Endothelial cell (in vitro differentiated cells): ENCODE data around the gene HDAC4. TPM values are rescaled to one million over a fixed set of nuclear protein-coding genes. Genes with fewer than 3 reads are reported as not detected.

Experiments
- DNase-seq: peaks from one replicate; pipeline ENCODE4 v3.0.0; 2021; ENCODE audit warnings: low spot score
- H3K27ac Mint-ChIP-seq: one replicate; pipeline ENCODE4 v1.8.0; 2021; ENCODE audit warnings: mixed read lengths, inconsistent platforms; ENCODE audit not compliant: unreplicated experiment
- H3K27me3 Mint-ChIP-seq: one replicate; pipeline ENCODE4 v1.8.0; 2021; ENCODE audit warnings: mild to moderate bottlenecking, moderate library complexity, mixed read lengths, inconsistent platforms; ENCODE audit not compliant: unreplicated experiment
- H3K36me3 Mint-ChIP-seq: one replicate; pipeline ENCODE4 v1.8.0; 2021; ENCODE audit warnings: mild to moderate bottlenecking, low read depth, mixed read lengths, inconsistent platforms; ENCODE audit not compliant: unreplicated experiment
- H3K4me1 Mint-ChIP-seq: one replicate; pipeline ENCODE4 v1.8.0; 2021; ENCODE audit warnings: mild to moderate bottlenecking, mixed read lengths, inconsistent platforms; ENCODE audit not compliant: unreplicated experiment
- H3K4me3 Mint-ChIP-seq: one replicate; pipeline ENCODE4 v1.8.0; 2021; ENCODE audit warnings: mild to moderate bottlenecking, mixed read lengths, inconsistent platforms; ENCODE audit not compliant: unreplicated experiment
- H3K9me3 Mint-ChIP-seq: one replicate; pipeline ENCODE4 v1.8.0; 2021; ENCODE audit warnings: mixed read lengths, inconsistent platforms; ENCODE audit not compliant: unreplicated experiment
- CTCF ChIP-seq: fragments of 200-600 bp; sonication (generic); IDR thresholded peaks from one replicate; pipeline ENCODE4 v1.5.0; 2021; ENCODE audit warnings: antibody characterized with exemption; ENCODE audit not compliant: unreplicated experiment
- total RNA-seq: library from RNA; stranded (reverse); fragmentation: NEBNext Ultra II Directional; extraction: Animal tissue kit (Norgen Biotek cat#: 25700); gene quantifications from one replicate; pipeline ENCODE4 v1.2.1, GENCODE V29; 2021; ENCODE audit not compliant: unreplicated experiment

The HDAC4 gene
- total RNA-seq, 1 donor from 2014 or later: 26.0 TPM

DNA sequence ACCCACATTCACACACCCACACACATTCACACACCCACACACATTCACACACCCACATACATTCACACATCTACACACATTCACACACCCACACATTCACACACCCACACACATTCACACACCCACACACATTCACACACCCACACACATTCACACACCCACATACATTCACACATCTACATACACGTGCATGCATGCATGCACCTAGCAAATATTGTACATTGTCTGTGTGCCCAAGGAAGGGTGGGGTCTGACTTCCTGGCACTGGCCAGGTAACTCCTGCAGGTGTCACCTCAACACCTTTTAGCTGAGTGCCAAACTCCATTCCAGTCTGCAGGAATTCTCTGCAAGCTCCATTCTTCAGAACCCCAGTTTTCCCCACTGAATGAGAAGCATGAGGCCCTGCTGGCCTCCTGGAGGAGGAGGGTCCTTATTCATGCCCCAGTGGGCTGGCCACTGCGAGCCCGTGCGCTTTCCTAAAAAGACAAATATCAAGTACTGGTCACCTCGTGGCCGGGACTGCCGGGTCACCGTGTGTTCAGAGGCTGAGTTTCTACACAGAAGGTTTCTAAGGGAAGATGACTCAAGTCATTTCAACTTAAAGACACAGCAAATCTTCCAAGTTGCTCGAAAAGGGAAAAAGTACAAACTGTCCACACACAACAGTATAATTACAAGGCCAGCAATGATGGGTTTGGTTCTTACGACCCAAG is 131.5 kb downstream of the HDAC4 start:
- H3K36me3 Mint-ChIP-seq: no peaks in the 10 kb centered on the region
- peaks cover 6% of the 10 kb centered on the region for H3K27me3 Mint-ChIP-seq
- H3K4me1 Mint-ChIP-seq: peaks cover 52% of the 10 kb centered on the region
- H3K27ac Mint-ChIP-seq: peak overlapping the region; percentile 1
- H3K4me3 Mint-ChIP-seq: no peak overlapping the region
- TF ChIP-seq CTCF: no peak
- no peak for DNase-seq
- no peaks in the 10 kb centered on the region for H3K9me3 Mint-ChIP-seq

- Mint-ChIP-seq H3K27me3 (peaks cover 6% of the 10 kb centered on the region), H3K27ac (peak overlapping the region; percentile 13), H3K4me1 (peaks cover 55% of the 10 kb centered on the region), H3K36me3 (no peaks in the 10 kb centered on the region), H3K9me3 (no peaks in the 10 kb centered on the region), H3K4me3 (no peak overlapping the region)
- no peak for DNase-seq
- TF ChIP-seq CTCF: no peak
Observed at GRCh38 chr2:239268549-239268948, 132.3 kb downstream of the HDAC4 start.

DNA sequence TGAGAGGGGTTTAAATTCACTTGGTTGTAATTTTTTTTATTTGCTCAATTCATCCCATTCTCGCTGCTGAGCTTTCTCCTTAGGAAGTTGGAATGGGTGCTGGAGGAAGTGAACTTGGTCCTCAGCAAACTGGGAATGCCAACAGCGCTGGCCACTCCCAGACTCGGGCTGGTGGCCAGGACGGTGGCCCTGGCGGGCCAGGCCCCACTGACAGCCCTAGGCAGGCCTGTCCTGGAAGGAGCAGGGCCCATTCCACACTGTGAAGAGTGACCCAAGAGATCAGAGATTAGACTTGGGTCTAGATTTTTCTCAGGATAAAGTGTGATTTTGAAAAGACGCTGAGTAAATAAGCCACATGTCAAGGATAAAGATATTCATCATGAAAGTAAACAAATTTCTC is 132.7 kb downstream of the HDAC4 start:
- H3K27ac Mint-ChIP-seq: no peak overlapping the region
- TF ChIP-seq CTCF: no peak
- DNase-seq: no peak
- H3K4me1 Mint-ChIP-seq: peaks cover 50% of the 10 kb centered on the region
- no peak overlapping the region for H3K4me3 Mint-ChIP-seq
- H3K27me3 Mint-ChIP-seq: peaks cover 9% of the 10 kb centered on the region
- no peaks in the 10 kb centered on the region for H3K9me3 Mint-ChIP-seq
- no peaks in the 10 kb centered on the region for H3K36me3 Mint-ChIP-seq

- H3K27me3 Mint-ChIP-seq: peaks cover 9% of the 10 kb centered on the region
- H3K9me3 Mint-ChIP-seq: no peaks in the 10 kb centered on the region
- H3K27ac Mint-ChIP-seq: no peak overlapping the region
- no peak for TF ChIP-seq CTCF
- no peaks in the 10 kb centered on the region for H3K36me3 Mint-ChIP-seq
- DNase-seq: no peak
- peaks cover 43% of the 10 kb centered on the region for H3K4me1 Mint-ChIP-seq
- no peak overlapping the region for H3K4me3 Mint-ChIP-seq
Observed at GRCh38 chr2:239267288-239267951, 133.4 kb downstream of the HDAC4 start.

GRCh38 chr2:239266779-239267287 is 134.0 kb downstream of the HDAC4 start:
- peaks cover 40% of the 10 kb centered on the region for H3K4me1 Mint-ChIP-seq
- H3K27ac Mint-ChIP-seq: no peak overlapping the region

More at GRCh38 chr2:239266779-239267287, 134.0 kb downstream of the HDAC4 start:
- DNase-seq: no peak
- H3K36me3 Mint-ChIP-seq: no peaks in the 10 kb centered on the region
- TF ChIP-seq CTCF: no peak
- H3K27me3 Mint-ChIP-seq: peaks cover 9% of the 10 kb centered on the region
- no peaks in the 10 kb centered on the region for H3K9me3 Mint-ChIP-seq
- H3K4me3 Mint-ChIP-seq: no peak overlapping the region
